Measurements from ENCODE around the gene SLC9A6.

Gene SLC9A6

DNA sequence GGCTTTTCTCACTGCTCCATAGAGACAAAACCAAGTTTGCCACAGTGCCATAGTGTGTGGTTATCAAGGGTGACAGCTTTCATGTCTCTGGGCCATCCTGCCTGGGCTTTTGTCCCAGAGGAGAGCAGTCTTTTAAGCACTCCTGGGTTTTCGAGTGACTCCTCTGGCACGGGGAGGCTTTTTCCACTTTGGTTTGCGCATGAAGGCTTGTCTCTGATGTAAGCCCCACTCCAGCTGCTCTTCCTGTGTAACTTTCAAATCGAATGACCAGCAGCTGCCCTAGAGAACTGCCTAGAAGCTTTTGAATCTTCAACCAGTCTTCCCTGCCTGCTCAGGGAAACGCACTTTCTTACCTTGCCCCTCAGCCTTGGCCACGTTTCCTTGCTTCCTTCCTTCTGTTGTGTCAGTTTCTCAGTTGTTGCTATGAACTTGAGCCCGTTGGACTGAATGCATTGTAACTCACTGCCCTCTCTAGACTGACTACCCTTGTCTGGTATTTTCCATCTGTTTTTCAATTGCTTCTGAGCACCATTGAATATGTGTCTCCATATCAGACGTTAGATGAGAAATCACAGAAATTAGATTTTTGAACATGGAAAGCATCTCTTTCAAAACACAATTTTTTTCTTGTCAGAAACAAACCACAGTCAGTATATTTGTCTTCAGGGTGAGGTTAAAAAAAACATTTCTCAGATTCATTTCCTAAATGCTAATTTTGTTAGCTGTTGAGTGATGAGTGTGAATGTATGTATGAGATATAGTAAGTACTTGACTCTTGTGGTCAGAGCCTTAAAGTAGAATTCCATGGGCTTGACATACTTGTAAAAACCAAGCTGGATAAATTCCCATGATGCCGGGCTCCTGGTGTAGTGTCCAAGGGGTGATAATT is 45.3 kb downstream of the SLC9A6 start:
- TF ChIP-seq, protein P1, sequence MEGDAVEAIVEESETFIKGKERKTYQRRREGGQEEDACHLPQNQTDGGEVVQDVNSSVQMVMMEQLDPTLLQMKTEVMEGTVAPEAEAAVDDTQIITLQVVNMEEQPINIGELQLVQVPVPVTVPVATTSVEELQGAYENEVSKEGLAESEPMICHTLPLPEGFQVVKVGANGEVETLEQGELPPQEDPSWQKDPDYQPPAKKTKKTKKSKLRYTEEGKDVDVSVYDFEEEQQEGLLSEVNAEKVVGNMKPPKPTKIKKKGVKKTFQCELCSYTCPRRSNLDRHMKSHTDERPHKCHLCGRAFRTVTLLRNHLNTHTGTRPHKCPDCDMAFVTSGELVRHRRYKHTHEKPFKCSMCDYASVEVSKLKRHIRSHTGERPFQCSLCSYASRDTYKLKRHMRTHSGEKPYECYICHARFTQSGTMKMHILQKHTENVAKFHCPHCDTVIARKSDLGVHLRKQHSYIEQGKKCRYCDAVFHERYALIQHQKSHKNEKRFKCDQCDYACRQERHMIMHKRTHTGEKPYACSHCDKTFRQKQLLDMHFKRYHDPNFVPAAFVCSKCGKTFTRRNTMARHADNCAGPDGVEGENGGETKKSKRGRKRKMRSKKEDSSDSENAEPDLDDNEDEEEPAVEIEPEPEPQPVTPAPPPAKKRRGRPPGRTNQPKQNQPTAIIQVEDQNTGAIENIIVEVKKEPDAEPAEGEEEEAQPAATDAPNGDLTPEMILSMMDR (IDR thresholded peaks at IDR 0.05; ENCODE audit: insufficient read depth, low read length, poor library complexity, severe bottlenecking) = no peak
- DNase-seq (ENCODE audit: extremely low read depth, insufficient read length) = no peak
- Histone ChIP-seq H3K36me3 (ENCODE audit: control insufficient read depth, insufficient read depth, low read length) (no peaks in the 10 kb centered on the region), H3K4me3 (replicated peaks; ENCODE audit: low read depth, low read length) (no peak overlapping the region), H3K27me3 (replicated peaks; ENCODE audit: control insufficient read depth, insufficient read depth, low read length) (no peaks in the 10 kb centered on the region)

DNA sequence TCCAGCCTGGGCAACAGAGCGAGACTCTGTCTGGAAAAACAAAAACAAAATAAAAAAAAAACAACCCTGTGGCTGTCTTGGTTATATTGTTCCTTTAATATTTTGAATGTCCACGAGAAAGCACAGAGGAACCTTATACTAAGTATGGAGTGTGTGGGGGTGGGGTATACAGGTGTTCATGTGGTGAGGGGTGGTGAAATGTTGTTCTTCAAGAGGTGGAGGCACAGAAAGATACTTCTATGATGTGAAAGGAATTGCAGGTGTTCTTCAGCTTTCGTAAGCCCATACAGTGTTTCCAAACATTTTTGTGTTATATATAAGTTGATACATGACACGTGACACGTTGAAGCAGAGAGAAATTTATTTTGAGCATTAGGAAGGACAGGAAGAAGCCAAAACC is 46.4 kb downstream of the SLC9A6 start:
- no peaks in the 10 kb centered on the region for H3K27me3 ChIP-seq (replicated peaks; ENCODE audit: control insufficient read depth, insufficient read depth, low read length)
- H3K36me3 ChIP-seq (ENCODE audit: control insufficient read depth, insufficient read depth, low read length) = no peaks in the 10 kb centered on the region
- DNase-seq (ENCODE audit: extremely low read depth, insufficient read length) = no peak
- TF ChIP-seq, protein P1 (IDR thresholded peaks at IDR 0.05; ENCODE audit: insufficient read depth, low read length, poor library complexity, severe bottlenecking) = no peak
- no peak overlapping the region for H3K4me3 ChIP-seq (replicated peaks; ENCODE audit: low read depth, low read length)

DNA sequence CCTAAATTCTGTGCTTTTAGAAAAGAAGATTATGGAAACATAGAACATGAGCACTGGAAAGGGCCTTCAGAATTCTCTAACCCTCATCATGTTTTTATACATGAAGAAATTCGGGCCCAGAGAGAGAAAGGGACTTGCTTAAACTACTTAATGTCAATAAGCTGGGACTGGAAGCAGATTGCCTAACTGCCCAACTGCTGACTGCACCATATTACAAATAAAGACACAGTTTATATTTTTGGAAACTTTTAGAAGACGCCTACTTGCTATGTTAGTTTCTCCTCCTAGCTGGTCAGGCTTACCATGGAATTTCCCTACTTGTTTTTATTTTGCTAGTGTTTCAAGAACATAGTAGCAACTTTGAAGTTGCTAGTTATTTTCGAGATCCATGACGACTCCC is 47.1 kb downstream of the SLC9A6 start:
- no peak for DNase-seq (ENCODE audit: extremely low read depth, insufficient read length)
- H3K36me3 ChIP-seq (ENCODE audit: control insufficient read depth, insufficient read depth, low read length) = no peaks in the 10 kb centered on the region
- H3K27me3 ChIP-seq (replicated peaks; ENCODE audit: control insufficient read depth, insufficient read depth, low read length) = no peaks in the 10 kb centered on the region
- no peak overlapping the region for H3K4me3 ChIP-seq (replicated peaks; ENCODE audit: low read depth, low read length)
- TF ChIP-seq, protein P1 (IDR thresholded peaks at IDR 0.05; ENCODE audit: insufficient read depth, low read length, poor library complexity, severe bottlenecking) = no peak

DNA sequence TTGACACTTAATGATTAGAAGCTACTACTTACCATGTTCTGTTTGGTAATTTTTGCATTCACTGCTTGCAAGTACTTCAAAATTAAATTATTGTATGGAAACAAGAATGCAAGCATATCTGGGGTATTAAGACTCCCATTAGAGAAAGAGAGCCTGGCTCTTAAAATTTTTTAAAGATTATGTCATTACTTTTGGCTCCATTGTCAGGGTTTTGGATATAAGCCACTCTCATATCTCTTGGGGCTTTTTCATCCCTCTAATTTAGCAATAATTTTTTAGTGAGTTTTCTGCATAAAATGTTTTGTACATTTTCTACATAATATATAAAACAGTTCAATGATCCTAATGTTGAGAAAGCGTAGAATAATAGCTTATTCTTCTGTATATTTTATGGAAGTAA is 49.4 kb downstream of the SLC9A6 start:
- TF ChIP-seq, protein P1 (IDR thresholded peaks at IDR 0.05; ENCODE audit: insufficient read depth, low read length, poor library complexity, severe bottlenecking) = no peak
- no peaks in the 10 kb centered on the region for H3K27me3 ChIP-seq (replicated peaks; ENCODE audit: control insufficient read depth, insufficient read depth, low read length)
- no peaks in the 10 kb centered on the region for H3K36me3 ChIP-seq (ENCODE audit: control insufficient read depth, insufficient read depth, low read length)
- H3K4me3 ChIP-seq (replicated peaks; ENCODE audit: low read depth, low read length) = no peak overlapping the region
- DNase-seq (ENCODE audit: extremely low read depth, insufficient read length) = no peak

DNA sequence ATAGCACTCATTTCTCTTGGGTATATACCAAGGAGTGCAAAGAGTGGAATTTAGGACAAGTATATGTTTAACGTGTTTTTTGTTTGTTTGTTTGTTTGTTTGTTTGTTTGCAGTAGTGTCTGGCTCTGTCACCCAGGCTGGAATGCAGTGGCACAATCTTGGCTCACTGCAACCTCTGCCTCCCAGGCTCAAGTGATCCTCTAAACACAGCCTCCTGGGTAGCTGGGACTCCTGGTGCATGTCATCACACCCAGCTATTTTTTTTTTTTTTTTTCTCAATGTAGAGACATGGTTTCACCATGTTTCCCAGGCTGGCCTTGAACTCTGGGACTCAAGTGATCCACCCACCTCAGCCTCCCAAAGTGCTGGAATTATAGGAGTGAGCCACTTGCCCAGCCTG is 50.4 kb downstream of the SLC9A6 start:
- H3K27me3 ChIP-seq (replicated peaks; ENCODE audit: control insufficient read depth, insufficient read depth, low read length) = no peaks in the 10 kb centered on the region
- H3K36me3 ChIP-seq (ENCODE audit: control insufficient read depth, insufficient read depth, low read length) = no peaks in the 10 kb centered on the region
- TF ChIP-seq, protein P1 (IDR thresholded peaks at IDR 0.05; ENCODE audit: insufficient read depth, low read length, poor library complexity, severe bottlenecking) = no peak
- DNase-seq (ENCODE audit: extremely low read depth, insufficient read length) = no peak
- H3K4me3 ChIP-seq (replicated peaks; ENCODE audit: low read depth, low read length) = no peak overlapping the region
